K562 (cell line): ENCODE results near the gene DISP1.

ENCODE experiments used
- CTCF ChIP-seq, 3 experiments: IDR thresholded peaks in 2 of 3; conservative IDR thresholded peaks in 1 of 3; 2 replicates each; pipeline ENCODE4 v1.5.1; 2011 to 2012; ENCODE audit warnings: low read length in 3 of 3, mild to moderate bottlenecking in 3 of 3, control low read depth in 2 of 3, improper control_type of control experiment in 1 of 3, inconsistent platforms in 1 of 3, low read depth in 1 of 3, mixed read lengths in 1 of 3, moderate library complexity in 1 of 3; ENCODE audit not compliant: insufficient read depth in 2 of 3
- E4F1 ChIP-seq: fragments of 250-450 bp; sonication (Bioruptor Pico); IDR thresholded peaks from 2 replicates; pipeline ENCODE4 v1.5.0; 2021; ENCODE audit warnings: mild to moderate bottlenecking, borderline replicate concordance
- KDM1A ChIP-seq, 2 experiments: fragments of 450-650 bp; IDR thresholded peaks; 2 replicates each; pipeline ENCODE4 v1.6.1; 2016; ENCODE audit warnings: mild to moderate bottlenecking in 2 of 2
- MYBL2 ChIP-seq, 2 experiments: fragments of 450-650 bp in 1 of 2; sonication (generic) in 1 of 2; formaldehyde crosslinking in 1 of 2; IDR thresholded peaks; 2 replicates each; pipeline versions ENCODE4 v1.6.1 to v1.8.1; 2017 to 2022; ENCODE audit warnings: borderline replicate concordance in 1 of 2, inconsistent platforms in 1 of 2, low read depth in 1 of 2, mild to moderate bottlenecking in 1 of 2, missing genetic modification reagents in 1 of 2, moderate library complexity in 1 of 2
- RBM15 ChIP-seq: fragments of 200-400 bp; formaldehyde crosslinking; IDR thresholded peaks from 2 replicates; pipeline ENCODE4 v1.6.1; 2018; ENCODE audit warnings: mild to moderate bottlenecking, low read length, moderate library complexity; ENCODE audit not compliant: insufficient read depth
- SMAD3 ChIP-seq: fragments of 450-650 bp; formaldehyde crosslinking; conservative IDR thresholded peaks from 2 replicates; pipeline ENCODE4 v1.4.0; 2020; ENCODE audit warnings: mild to moderate bottlenecking
- ZKSCAN8 ChIP-seq: fragments of 200-800 bp; sonication (Bioruptor generic); IDR thresholded peaks from 2 replicates; pipeline ENCODE4 v1.6.1; 2016; ENCODE audit warnings: missing genetic modification characterization, missing compliant biosample characterization

- TF ChIP-seq E4F1 (CRISPR knock-in tag): no peak
- no peak for TF ChIP-seq CTCF (IDR thresholded peaks at IDR 0.05 in 2 of 3, conservative IDR thresholded peaks at IDR 0.05 in 1 of 3; ENCODE audit: insufficient read depth in 2 of 3, low read depth in 1 of 3, low read length in 3 of 3)
- TF ChIP-seq MYBL2 (IDR thresholded peaks at IDR 0.05; ENCODE audit: low read depth): no peak
- no peak for TF ChIP-seq MYBL2 (CRISPR knock-in tag; IDR thresholded peaks at IDR 0.05; ENCODE audit: borderline replicate concordance)
- TF ChIP-seq RBM15: no peak
- TF ChIP-seq SMAD3 (CRISPR knock-in tag): no peak
- TF ChIP-seq ZKSCAN8 (CRISPR knock-in tag): no peak
- TF ChIP-seq KDM1A (IDR thresholded peaks at IDR 0.05): no peak
Observed at GRCh38 chr1:222823695-222824094, 8.9 kb downstream of the DISP1 start.
